ENCODE data around the gene ETS2. TPM values are rescaled to one million over a fixed set of nuclear protein-coding genes. Genes with fewer than 3 reads are reported as not detected.

ETS2 gene
- total RNA-seq, 2 experiments from 2014 or later = 15.2 to 19.7 TPM

GRCh38 chr21:38853421-38853919 lies 47.7 kb downstream of the ETS2 start:
- H3K27me3 Mint-ChIP-seq = peaks cover 2% of the 10 kb centered on the region
- H3K4me1 Mint-ChIP-seq = peaks cover 2% of the 10 kb centered on the region
- no peak overlapping the region for H3K27ac Mint-ChIP-seq
- no peaks in the 10 kb centered on the region for H3K9me3 Mint-ChIP-seq
- H3K36me3 Mint-ChIP-seq (ENCODE audit: low read depth) = no peaks in the 10 kb centered on the region
- DNase-seq = no peak
- H3K4me3 Mint-ChIP-seq = no peak overlapping the region
- POLR2A ChIA-PET = no interaction called here
- CTCF ChIA-PET = interaction anchor here (1.0 to 1.9 kb wide), 4 partner anchors 10 to 25 kb away, joined by 3 to 5 read pairs (median 4); no protein-coding TSS in a partner anchor

DNA sequence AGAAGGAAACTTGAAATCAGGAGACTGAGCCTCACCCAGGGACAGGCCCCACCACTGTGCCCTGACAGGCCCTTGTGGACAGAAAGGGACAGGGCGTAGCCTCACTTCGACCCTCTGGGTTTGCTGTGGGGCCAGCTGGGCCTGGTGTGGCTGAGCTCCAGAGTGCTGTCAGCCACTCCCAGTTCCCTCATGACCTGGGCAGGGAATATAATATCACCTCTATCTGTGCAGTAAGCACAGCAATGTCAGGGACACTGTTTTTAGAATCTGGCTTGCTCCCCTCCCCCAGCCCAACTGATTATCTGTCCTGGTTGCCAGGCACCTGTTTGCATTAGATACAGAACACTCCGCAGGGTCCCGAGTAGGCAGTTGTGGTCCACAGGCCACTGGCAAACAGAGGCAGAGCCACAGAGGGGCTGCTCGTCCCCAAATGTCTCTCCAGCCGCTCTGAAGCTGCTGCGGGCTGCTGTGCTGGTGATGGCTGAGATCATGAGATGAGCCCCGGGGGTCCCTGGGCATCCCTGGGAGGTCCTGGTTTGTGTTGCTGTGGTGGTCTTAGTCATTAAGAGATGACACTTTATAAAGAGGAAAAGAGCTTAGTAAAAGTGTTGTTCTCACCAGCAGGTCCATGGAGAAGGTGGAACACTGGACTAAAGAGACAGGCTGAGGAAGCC lies 51.6 kb downstream of the ETS2 start:
- Mint-ChIP-seq H3K27ac (no peak overlapping the region), H3K27me3 (peaks cover 2% of the 10 kb centered on the region), H3K4me1 (peaks cover 5% of the 10 kb centered on the region), H3K36me3 (ENCODE audit: low read depth) (no peaks in the 10 kb centered on the region), H3K9me3 (no peaks in the 10 kb centered on the region), H3K4me3 (no peak overlapping the region)
- POLR2A ChIA-PET = no interaction called here
- CTCF ChIA-PET = no interaction called here
- no peak for DNase-seq

DNA sequence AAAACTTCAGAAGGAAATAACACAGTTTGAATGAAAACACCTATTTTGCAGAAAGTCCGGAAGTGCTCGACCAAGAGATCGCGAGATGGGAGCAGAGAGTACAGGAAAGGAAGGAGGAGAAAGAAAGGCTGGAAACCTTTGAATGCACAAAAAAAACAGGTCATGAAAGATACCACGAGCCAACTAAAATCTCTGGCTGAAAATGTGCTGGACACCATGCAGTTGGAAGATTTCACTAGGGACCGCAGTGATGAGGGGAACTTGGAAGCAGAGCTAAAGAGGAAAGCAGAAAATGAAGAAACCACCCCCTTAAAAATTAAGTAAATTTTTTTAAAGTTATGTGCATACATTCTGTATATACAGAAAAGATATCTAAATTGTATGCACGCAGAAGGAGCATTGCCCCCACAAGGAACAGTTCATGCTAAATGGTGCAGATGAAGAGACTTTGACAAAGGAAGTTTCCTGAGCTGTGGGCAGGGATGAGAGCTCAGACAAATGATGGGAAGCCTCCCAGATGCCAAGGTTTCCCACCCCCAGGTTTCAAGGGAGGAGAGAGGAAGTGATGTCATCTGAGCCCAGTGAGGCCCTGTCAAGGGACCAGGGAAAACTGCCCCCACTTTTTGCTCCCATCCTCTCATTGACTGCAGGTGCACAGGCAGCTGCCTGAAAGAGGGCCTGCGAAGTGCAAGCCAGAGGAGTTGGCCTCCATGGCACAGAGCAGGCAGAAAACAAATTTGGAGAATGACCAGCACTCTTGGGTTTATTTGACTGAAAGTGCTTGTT lies 52.5 kb downstream of the ETS2 start:
- H3K36me3 Mint-ChIP-seq (ENCODE audit: low read depth) = no peaks in the 10 kb centered on the region
- ChIA-PET POLR2A (no interaction called here), CTCF (no interaction called here)
- H3K27me3 Mint-ChIP-seq = peaks cover 2% of the 10 kb centered on the region
- peaks cover 6% of the 10 kb centered on the region for H3K4me1 Mint-ChIP-seq
- H3K4me3 Mint-ChIP-seq = no peak overlapping the region
- H3K9me3 Mint-ChIP-seq = no peaks in the 10 kb centered on the region
- no peak overlapping the region for H3K27ac Mint-ChIP-seq
- DNase-seq = no peak

DNA sequence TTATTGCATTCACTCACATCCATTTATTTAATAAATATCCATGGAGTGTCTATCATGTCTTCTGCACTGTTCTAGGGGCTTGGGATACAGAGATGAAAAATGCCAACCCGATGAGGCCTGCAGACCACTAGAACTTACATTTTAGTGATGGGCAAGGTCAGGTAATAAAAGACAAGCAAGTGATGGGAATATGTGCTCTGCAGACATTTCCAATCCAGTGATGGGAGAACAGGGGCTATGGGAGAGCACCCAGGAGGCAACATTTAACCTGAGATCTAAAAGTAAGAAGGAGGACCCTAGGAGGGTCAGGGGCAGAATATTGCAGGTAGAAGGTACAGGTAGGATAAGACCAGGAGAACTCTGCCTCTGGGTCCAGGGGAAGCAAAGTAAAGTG lies 53.1 kb downstream of the ETS2 start:
- ChIA-PET CTCF (no interaction called here), POLR2A (no interaction called here)
- peaks cover 6% of the 10 kb centered on the region for H3K4me1 Mint-ChIP-seq
- no peak for DNase-seq
- no peaks in the 10 kb centered on the region for H3K36me3 Mint-ChIP-seq (ENCODE audit: low read depth)
- H3K4me3 Mint-ChIP-seq = no peak overlapping the region
- peaks cover 2% of the 10 kb centered on the region for H3K27me3 Mint-ChIP-seq
- H3K9me3 Mint-ChIP-seq = no peaks in the 10 kb centered on the region
- H3K27ac Mint-ChIP-seq = no peak overlapping the region

GRCh38 chr21:38859852-38860251 lies 54.1 kb downstream of the ETS2 start:
- Mint-ChIP-seq H3K27me3 (no peaks in the 10 kb centered on the region), H3K36me3 (ENCODE audit: low read depth) (no peaks in the 10 kb centered on the region), H3K4me1 (peaks cover 6% of the 10 kb centered on the region), H3K27ac (no peak overlapping the region), H3K9me3 (no peaks in the 10 kb centered on the region), H3K4me3 (no peak overlapping the region)
- ChIA-PET POLR2A (no interaction called here), CTCF (interaction anchor here (1.5 kb wide), 1 partner anchor 13 kb away, joined by 5 read pairs; no protein-coding TSS in a partner anchor)
- no peak for DNase-seq

DNA sequence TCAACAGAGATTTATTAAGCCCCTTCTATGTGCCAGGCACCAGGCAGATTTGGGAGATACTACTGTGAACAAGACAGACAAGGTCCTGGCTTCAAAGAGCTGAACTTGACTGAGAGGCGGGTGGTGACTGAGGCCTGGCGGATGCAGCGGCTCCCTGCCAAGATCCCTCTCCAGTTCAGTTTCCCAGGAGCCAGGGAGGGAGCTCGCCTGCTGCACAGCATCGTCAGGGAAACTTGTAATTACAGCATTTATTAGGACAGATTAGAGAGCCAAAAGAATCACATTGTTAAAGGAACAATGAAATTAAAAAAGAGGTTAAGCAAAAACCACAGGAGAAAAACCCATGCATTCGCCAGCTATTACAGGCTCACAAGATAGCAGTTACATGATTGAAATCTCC lies 55.3 kb downstream of the ETS2 start:
- no peaks in the 10 kb centered on the region for H3K9me3 Mint-ChIP-seq
- H3K4me3 Mint-ChIP-seq = no peak overlapping the region
- no peaks in the 10 kb centered on the region for H3K36me3 Mint-ChIP-seq (ENCODE audit: low read depth)
- H3K27ac Mint-ChIP-seq = no peak overlapping the region
- ChIA-PET POLR2A (no interaction called here), CTCF (interaction anchor here (1.5 kb wide), 1 partner anchor 12 kb away, joined by 5 read pairs; no protein-coding TSS in a partner anchor)
- H3K27me3 Mint-ChIP-seq = peaks cover 2% of the 10 kb centered on the region
- H3K4me1 Mint-ChIP-seq = peaks cover 6% of the 10 kb centered on the region
- DNase-seq = no peak

DNA sequence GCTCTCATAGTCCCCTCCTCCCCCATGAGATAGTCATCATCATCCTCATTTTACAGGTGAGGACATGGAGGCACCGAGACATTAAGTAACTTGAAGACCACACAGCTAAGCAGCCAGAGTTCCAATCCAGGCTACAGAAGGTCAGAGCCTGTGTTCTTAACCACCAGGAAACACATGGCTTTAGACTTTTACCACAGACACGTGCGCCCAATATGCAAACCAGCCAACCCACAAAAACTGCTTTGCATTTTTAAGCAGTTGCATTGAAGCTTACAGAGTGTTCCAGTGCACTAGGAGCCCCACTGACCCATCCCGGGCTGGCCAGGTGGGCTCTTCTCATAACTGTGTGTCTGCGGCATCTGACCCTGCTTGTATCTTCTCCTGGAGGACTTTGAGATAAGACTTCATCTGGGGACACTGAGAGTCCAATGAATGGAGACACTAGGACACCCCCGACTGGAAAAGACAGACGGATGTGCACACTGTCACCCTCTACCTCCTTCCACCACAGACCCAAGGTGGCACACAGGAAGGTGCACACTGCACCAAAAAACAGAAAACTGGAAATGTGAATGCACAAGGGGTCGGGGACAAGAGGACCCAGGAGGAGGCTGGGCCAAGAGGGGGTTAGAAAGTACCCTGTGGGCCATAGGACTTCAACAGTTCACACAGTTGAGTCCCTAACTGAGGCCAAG lies 56.4 kb downstream of the ETS2 start:
- ChIA-PET CTCF (no interaction called here), POLR2A (no interaction called here)
- H3K4me3 Mint-ChIP-seq = no peak overlapping the region
- H3K4me1 Mint-ChIP-seq = peaks cover 6% of the 10 kb centered on the region
- H3K9me3 Mint-ChIP-seq = no peaks in the 10 kb centered on the region
- no peak overlapping the region for H3K27ac Mint-ChIP-seq
- H3K36me3 Mint-ChIP-seq (ENCODE audit: low read depth) = no peaks in the 10 kb centered on the region
- no peak for DNase-seq
- H3K27me3 Mint-ChIP-seq = peaks cover 2% of the 10 kb centered on the region

- peaks cover 4% of the 10 kb centered on the region for H3K27me3 Mint-ChIP-seq
- CTCF ChIA-PET = interaction anchor here (0.6 kb wide), 1 partner anchor 13 kb away, joined by 3 read pairs; no protein-coding TSS in a partner anchor
- no peak for DNase-seq
- no peak overlapping the region for H3K27ac Mint-ChIP-seq
- H3K4me3 Mint-ChIP-seq = no peak overlapping the region
- POLR2A ChIA-PET = no interaction called here
- no peaks in the 10 kb centered on the region for H3K9me3 Mint-ChIP-seq
- peaks cover 6% of the 10 kb centered on the region for H3K4me1 Mint-ChIP-seq
- H3K36me3 Mint-ChIP-seq (ENCODE audit: low read depth) = no peaks in the 10 kb centered on the region
Measured at GRCh38 chr21:38863291-38863690, 57.6 kb downstream of the ETS2 start.

DNA sequence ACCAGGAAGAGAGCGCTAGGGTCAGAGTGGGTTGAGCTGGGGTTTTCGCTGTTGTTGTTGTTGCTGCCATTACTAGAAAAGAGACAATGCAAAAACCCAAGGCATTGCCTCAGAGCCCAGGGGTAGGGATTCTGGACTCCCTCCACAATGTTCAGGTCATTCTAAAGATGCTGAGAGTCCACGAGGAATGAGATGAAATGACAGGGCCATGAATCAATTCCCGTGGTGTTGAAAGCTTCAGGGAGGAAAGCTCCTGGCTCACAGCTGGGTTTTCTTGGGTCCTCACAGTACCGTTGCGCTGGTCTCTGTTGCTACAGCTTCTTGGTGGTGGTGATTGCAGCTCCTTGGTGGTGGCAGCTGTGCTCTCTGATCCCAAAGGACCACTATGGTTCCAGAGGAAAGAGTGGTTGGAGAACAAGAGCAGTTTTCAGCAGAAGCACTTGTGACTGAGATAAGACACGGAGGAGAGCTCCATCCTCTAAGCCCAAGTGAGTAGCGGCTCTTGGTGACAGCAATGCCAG lies 58.2 kb downstream of the ETS2 start:
- H3K27me3 Mint-ChIP-seq = peaks cover 5% of the 10 kb centered on the region
- DNase-seq = no peak
- H3K4me3 Mint-ChIP-seq = no peak overlapping the region
- ChIA-PET CTCF (interaction anchor here (0.6 to 0.8 kb wide), 2 partner anchors 10 to 13 kb away, joined by 3 read pairs; no protein-coding TSS in a partner anchor), POLR2A (no interaction called here)
- no peaks in the 10 kb centered on the region for H3K36me3 Mint-ChIP-seq (ENCODE audit: low read depth)
- no peak overlapping the region for H3K27ac Mint-ChIP-seq
- H3K9me3 Mint-ChIP-seq = no peaks in the 10 kb centered on the region
- H3K4me1 Mint-ChIP-seq = peaks cover 6% of the 10 kb centered on the region

DNA sequence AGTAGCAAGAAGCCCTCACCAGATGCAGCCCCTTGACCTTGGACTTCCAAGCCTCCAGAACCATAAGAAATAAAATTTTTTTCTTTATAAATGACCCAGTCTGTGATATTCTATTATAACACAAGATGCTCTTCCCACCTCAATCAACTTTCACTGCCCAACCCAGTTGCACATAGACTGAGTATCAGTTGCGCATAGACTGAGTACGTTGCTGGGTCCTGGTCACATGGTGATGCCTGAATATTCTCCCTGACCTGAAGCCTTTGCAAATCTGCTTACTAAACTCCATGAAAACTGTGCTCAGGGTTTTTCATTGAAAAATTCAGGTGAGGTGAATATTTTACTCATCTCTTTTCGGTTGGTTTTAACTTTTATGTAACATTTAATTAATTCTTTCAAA lies 59.2 kb downstream of the ETS2 start:
- Mint-ChIP-seq H3K9me3 (no peaks in the 10 kb centered on the region), H3K4me3 (no peak overlapping the region), H3K27me3 (peaks cover 10% of the 10 kb centered on the region), H3K27ac (no peak overlapping the region), H3K4me1 (peaks cover 6% of the 10 kb centered on the region), H3K36me3 (ENCODE audit: low read depth) (no peaks in the 10 kb centered on the region)
- no peak for DNase-seq
- ChIA-PET POLR2A (no interaction called here), CTCF (interaction anchor here (0.8 kb wide), 1 partner anchor 13 kb away, joined by 4 read pairs; no protein-coding TSS in a partner anchor)

DNA sequence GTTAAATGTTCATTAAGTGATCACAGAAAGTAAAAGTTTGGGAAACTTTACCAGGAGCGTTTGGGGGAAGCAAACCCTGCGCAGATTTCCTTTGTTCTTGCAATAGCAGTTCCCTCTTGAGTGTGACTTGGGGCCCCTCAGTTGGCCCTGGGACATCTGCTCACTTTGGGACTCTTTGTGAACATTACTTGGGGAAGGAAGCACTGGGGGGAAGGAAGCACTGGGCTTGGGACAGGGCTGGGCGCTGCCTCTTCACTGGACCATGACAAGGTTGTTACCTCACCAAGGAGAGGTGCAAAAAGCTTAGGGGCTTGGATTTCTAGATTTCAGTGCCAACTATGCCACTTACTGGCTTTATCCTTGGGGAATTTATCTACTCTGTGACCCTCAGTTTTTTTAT lies 63.5 kb downstream of the ETS2 start:
- H3K9me3 Mint-ChIP-seq = no peaks in the 10 kb centered on the region
- peaks cover 17% of the 10 kb centered on the region for H3K27me3 Mint-ChIP-seq
- no peak overlapping the region for H3K27ac Mint-ChIP-seq
- no peak overlapping the region for H3K4me3 Mint-ChIP-seq
- POLR2A ChIA-PET = no interaction called here
- no peaks in the 10 kb centered on the region for H3K4me1 Mint-ChIP-seq
- H3K36me3 Mint-ChIP-seq (ENCODE audit: low read depth) = no peaks in the 10 kb centered on the region
- DNase-seq = no peak
- CTCF ChIA-PET = interaction anchor here (1.0 kb wide), 1 partner anchor 13 kb away, joined by 3 read pairs; no protein-coding TSS in a partner anchor

DNA sequence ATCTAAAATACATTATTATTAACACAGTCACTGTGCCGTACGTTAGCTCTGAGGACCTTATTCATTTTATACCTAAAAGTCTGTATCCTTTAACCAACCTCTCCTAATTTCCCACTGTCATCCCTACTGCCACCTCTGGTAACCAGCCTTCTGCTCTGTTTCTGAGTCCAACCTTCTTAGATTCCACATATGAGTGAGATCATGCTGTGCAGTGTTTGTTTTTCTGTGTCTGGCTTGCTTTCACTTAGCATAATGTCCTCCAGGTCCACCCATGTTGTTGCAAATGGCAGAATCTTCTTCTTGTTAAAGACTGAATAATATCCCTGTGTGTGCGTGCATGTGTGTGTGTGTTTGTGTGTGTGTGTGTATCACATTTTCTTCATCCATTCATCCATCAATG lies 64.2 kb downstream of the ETS2 start:
- ChIA-PET CTCF (interaction anchor here (1.0 kb wide), 1 partner anchor 14 kb away, joined by 3 read pairs; no protein-coding TSS in a partner anchor), POLR2A (no interaction called here)
- H3K4me3 Mint-ChIP-seq = no peak overlapping the region
- DNase-seq = no peak
- no peaks in the 10 kb centered on the region for H3K9me3 Mint-ChIP-seq
- H3K27ac Mint-ChIP-seq = no peak overlapping the region
- H3K27me3 Mint-ChIP-seq = peaks cover 17% of the 10 kb centered on the region
- H3K36me3 Mint-ChIP-seq (ENCODE audit: low read depth) = no peaks in the 10 kb centered on the region
- H3K4me1 Mint-ChIP-seq = no peaks in the 10 kb centered on the region
